HG02973 (cell line): ENCODE data around the gene PC.

ENCODE experiments used
- ATAC-seq: cut with Tn5 transposase; IDR thresholded peaks from one replicate; pipeline ENCODE4 v1.9.1; 2021; ENCODE audit warnings: moderate library complexity; ENCODE audit not compliant: unreplicated experiment

The PC gene

DNA sequence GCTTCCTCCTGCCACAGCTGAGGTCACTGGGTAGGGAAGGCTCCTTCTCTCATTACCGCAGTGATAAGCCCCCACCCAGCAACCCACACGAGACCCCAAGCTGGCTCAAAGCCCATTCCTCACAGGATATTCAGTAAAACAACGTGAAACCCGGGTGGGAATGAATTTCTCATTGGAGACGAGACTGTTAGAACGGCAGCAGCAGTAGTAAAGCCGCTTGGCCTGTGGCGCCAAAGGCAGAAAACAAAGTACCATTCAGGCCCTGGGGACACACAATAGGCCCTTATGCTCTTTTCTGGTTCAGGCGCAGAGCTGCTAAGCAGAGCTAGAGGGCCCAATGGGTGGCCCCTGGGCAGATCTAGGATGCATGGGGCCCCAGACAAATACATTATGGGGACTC lies 45.3 kb downstream of the PC start:
- ATAC-seq, result no peak

DNA sequence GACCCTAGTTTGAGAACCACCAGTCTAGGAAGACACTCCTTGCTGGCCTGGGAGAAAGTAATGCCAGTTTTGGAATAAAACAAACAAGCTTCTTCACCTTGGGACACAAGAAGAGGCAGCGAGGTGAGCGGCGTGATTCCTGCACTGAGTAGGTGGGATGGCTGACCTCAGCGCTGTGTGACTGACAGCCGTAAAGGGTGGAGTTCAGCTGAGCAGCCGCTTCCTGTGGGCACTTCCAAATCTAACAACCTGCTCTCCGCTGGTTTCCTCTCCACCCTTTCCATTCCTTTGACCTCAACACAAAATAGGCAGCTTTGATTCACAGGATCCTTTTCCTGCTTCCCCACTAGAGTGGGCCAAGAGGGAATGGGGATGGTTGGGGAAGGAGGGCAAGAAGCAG lies 45.8 kb downstream of the PC start:
- no peak for ATAC-seq

DNA sequence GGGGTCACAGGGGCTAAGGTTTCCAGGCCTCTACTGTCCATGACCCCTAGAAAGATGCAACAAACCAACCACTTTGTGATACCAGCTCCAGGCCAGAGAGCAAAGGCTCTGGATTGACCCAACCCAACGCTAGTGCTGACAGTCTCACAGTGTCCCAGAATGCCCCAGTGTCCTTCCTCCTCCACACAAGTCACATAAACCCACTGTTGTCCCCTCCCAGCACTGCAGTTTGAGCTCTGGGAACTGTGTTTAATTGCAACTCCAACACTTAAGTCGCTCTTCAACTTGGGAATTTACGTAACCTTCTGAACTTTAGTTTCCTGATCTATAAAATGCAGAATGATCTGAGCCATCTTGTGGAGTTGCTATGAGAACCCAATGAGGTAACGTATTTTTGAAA lies 47.5 kb downstream of the PC start:
- ATAC-seq, result no peak

DNA sequence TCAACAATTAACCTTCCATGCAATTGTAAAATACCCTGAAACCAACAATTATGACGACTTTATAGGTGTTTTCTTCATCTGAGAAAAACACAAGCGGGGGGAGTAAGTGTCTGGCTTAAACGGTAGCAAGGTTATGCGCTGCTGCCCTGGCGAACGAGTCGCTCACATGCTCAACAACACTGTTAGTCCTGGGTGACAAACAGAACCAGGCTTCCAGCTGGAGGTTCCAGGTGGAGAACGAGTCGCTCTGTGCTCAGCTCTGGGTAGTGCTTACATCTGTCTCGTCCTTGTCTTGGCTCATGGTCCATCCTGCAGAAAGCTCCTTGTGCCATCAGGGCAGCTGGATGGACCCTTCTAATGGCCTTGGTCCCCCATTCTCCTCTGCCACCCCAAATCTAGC lies 48.2 kb downstream of the PC start:
- no peak for ATAC-seq

DNA sequence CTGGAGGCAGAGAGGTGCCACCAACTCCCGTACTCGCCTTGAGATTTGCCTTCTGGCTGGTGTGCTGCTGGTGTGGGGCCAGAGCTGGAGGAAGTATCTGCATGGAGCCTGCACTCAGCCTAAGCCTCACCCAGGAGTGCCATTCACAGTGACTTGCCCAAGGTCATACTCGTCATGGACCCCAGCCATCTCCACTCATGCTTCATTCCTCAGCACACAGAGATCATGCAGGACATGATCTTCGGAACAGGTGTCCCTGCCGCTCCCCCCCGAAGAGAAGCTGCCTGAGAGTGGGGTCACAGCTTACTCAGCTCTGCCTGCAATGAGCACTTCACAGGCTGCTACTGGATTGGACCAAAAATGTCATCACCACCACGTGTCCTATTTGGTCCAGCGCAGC lies 49.0 kb downstream of the PC start:
- no peak for ATAC-seq

DNA sequence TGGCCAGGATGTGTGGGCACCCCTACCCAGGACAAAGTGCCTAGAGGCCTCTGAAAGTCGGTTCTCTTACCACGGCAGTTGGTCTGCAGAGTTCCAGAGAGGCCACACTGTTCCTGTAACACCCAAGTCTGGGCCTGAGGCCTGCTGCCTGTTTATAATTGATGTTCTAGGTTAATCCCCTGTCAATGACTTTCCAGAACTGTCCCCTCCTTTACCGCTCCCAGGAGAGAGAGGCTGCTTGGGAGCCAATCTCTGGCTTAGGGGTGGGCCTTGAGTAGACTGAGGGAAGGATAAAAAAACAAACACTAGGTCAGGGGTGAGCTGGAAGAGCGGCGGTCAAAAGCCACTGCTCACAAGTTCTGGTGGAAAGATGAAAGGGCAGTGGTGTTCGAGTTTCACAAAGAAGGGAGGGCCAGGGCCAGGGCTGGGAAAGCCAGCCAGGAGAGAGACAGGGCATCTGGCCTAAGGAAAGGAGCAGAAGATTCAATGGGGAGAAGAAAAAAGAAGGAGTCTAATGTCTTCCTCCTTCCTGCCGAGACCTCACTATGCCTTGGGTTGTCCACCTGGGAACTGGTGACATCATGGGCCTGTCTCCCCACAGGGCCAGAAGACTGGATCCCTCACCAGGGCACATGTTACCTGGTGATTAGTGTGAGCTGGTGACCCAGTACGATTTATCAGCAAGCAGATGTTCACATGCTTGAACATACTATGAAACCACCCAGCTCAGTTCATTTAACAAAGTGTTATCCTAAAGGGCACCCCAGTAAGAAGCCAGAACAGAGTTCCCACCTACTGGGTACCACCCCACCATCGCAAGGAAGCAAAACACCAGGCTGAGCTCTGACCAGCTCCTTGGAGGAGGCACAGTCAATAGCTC lies 50.2 kb downstream of the PC start:
- no peak for ATAC-seq

DNA sequence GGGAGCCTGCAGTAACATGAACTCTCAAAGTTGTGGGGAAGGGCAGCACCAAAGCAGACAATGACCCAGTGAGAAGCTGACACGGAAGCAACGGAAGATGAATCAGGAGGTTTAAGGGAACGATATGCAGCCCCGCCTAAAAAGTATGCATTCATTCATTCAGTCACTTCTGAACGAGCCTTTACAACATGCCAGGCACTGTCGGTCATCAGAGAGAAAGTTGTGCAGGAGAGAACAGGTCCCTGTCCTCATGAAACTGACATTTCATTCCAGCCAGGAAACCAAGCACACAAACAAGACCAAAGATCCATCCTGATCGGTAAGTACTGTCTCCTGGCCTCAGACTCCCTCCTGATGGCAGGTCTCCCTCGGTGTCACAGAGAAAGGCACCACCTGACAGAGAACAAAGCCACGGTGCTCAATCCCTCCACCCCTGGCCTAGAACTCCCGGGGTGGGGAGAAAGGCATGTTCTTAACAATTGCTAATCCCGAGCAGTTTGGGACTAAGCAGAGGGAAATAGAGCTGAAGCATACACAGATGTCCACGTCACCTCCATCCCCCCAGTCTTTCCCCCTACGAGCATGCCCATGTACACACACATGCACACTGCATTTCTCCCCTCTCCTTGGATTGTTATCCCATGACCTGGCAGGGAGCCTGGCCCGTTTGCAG lies 52.0 kb downstream of the PC start:
- ATAC-seq, result no peak

DNA sequence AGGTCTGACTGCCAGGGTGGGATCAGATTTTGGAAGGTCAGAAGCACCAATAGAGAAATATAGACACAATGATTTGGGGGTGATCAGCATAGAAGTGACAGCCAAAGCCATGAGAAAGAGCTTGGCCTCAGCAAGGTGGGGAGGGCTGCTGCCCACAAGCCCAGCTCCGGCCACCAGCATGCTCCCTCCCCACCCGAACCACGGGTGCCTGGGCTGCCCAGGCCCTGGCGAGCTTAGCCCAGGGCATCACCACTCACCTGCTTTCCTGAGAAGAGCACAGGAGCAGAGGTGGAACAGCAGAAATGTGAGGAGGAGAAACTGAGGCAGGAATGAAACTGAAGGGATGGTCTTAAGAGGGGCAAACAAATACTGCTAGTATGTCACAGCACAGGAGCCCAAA lies 52.6 kb downstream of the PC start:
- no peak for ATAC-seq

DNA sequence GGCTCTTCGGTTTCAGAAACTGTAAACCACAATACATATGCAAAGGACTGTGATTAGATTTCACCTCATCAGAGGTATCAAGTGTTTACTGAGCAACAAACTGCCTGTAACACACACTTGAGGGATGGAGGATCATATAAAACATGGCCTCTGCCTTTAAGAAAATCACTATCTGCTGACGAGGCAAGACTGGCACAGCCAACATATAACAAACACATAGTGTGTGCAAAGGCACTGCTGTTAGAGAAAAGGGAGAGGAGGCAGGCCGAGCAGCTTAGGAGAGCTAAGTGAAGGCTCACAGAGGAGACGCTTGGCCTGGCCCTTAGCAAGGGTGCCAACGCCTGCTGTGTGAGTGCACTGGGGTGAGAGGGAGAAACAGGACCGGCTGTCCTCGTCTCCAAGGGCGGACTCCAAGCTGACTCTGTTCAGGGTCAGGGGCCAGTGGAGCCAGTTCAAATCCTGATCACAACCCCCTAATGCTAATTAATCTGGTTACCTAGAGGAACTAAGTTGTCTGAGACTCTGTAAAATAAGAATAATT lies 53.1 kb downstream of the PC start:
- ATAC-seq, result no peak

DNA sequence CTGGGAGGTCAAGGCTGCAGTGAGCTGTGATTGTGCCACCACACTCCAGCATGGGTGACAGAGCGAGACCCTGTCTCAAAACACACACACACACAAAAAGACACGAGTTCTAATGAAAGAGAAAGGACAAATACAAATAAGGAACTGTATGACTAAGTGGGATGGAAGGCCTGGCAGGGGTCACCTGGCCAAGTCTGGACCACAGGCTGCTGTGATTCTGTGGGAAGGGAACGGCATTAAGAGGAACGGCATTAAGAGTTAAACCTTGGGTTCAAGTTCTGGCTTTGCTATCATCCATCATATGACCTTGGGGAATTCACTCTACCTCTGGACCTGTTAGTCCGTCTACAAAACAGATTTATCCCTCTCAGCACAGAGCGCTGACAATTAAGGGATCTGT lies 53.6 kb downstream of the PC start:
- ATAC-seq, result no peak

DNA sequence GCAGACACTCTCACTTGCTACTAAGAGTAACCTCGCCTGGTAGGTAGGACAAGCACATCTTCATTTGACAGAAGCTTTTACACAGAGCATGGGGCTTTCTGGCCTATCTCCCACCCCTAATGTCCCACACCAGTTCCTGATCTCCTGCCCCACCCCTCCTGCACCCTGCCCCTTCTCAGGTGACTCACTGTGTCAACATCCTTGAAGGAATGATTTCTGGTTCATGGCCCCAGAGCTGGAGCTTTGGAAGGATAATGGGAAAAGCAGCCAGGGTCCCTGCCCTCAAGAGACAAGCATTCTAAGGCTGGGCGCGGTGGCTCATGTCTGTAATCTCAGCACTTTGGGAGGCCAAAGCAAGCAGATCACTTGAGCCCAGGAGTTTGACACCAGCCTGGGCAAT lies 54.1 kb downstream of the PC start:
- no peak for ATAC-seq

DNA sequence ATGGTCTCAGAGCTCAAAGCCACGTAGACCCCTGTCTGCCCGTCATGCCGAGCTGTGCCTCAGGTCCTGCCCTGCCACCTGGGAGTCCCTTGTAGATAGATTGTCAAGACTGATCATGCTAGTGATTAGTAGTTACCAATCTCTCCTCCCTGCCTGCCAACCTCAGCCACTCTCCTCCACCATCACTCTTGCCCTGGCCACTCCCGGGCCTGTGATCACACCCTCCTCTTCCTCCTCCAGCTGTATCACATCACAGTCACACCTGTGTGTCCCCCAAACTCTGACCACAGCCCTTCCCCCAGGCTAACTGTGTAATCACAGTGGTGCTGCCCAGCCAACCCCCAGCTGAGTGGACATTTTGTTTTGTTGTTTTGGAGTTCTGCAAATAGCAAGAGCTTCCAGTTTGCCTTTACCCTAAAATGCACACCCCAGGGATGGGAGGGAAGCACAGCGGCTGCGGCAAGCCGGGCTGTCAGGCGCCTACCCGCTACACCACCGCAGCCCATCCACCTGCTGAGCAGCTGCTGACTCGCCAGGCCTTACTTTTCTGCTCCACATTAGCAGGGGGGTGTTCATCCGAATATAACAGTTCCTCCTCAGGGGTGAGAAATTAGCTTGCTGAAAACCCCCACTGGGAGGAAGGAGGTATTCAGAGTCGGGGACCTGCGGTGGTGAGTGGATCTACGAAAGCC lies 55.6 kb downstream of the PC start:
- no peak for ATAC-seq

DNA sequence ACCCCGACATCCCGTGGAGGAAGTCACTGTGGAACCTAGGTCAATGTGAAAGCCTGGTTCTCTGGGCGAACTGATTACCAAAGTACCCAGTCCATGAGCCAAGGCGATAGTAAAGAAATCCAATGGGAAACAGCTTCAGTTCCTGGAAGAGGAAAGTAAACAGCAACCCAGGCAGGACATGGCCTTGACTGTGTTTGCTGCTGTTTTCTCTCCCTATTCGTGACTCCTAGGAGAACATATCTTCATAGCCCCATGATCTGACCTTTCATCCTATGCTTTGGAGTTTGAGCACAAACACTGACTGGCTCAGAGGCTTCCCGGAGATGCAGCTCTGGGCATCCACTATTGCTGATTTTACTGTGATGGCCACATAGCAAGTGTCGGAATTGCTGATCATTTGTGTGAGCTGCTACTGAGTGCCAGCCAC lies 56.2 kb downstream of the PC start:
- no peak for ATAC-seq

DNA sequence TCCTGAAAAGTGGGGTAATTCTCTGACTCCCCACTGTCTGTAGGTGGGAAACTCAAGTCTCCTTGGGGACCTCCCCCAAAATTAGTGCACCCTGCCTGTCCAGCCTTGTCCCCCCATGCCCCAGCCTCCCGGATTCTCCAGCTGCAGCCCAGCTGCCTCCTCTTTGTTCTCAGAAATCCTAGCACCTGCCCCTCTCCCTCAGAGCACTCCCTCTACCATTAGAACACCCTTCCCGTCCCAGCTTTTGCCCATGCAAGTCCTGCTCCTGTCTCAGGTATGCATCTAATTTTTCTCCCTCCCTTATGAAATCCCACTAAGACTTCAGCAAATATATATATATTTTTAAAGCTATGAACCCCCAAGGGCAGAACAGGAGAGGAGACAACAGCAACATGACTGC lies 64.0 kb downstream of the PC start:
- ATAC-seq, result no peak

DNA sequence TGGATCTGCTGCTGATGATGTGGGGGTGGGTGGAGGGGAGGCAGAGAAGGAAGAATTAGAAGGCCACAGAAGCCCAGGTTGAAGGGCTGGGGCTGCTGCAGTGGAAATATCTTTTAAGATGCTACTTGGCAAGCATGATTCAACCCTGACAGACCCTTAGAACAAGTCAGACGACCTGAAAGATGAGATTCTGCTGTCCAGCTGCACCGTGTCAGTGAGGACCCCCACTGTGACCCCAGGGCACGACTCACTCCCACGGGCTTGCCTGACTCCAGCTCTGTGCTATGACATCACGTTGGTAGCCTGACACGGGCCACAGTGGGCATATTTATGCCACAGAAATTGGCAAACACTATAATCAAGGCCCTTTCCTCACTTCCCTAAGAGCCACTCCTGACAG lies 65.3 kb downstream of the PC start:
- no peak for ATAC-seq

DNA sequence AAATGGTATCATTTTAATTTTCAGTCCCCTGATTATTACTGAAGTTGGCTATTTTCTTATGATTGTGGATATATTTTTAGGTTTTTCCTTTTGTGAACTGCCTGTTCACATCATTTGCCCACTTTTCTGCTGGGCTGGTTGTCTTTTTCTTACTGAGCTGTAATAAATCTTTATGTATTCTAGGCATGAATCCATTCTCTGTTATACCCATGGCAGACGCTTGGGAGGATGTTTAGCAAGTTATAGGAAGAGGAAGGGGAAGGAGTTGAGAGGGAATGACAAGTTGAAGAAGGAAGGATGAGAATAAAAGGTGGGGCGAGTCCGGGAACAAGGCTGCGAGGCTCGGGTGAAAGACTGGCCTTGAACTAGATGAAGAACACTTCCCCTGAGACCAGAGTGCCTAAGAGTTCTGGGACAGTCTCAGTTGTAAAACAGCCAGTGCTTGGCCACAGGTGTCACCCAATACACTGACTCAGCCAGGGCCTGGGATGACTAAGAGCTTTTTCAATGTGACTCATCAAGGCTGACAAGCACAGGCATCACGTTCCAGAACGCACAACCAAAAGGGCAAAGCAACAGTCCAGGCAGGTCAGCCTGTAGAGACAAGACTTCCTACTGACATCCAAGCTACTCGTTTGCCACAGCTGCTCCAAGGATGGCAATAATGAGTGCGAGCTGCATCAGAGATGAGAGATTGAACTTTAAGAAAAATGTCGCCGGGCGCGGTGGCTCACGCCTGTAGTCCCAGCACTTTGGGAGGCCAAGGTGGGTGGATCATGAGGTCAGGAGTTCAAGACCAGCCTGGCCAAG lies 66.1 kb downstream of the PC start:
- ATAC-seq, result peak; percentile 87

DNA sequence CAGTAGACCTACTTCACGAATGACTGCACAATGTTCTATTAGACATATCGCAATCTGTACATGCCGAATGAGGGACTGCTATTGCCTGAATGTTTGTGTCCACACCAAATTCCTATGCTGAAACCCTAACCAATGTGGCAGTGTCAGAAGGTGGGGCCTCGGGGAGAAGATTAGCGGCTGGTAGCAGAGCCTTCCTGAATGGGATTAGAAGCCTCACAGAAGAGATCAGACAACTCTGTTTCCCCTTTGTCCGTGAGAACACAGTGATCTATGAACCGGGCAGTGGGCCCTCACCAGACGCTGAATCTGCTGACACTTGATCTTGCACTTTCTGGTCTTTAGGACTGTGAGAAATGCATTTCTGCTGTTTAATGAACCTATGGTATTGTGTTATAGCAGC lies 68.2 kb downstream of the PC start:
- ATAC-seq, result no peak

DNA sequence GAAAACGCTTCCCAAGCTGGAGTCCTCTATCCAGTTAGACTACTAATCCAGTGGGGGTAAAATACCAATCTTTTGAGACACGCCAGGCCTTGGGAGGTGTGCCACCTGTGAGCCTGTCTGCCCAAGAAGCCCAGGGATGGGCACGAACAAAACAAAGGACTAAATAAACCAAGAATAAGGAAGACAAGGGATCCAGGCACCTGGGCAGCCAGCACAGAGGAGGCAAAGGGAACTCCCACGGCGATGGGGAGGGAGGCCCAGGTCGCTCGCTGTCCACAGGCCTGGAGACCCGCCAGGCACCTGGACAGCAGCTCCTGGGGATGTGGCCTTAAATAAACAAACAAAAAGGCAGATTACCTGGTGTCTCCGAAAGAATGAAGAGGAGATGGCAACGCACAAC lies 69.9 kb downstream of the PC start:
- ATAC-seq, result no peak

DNA sequence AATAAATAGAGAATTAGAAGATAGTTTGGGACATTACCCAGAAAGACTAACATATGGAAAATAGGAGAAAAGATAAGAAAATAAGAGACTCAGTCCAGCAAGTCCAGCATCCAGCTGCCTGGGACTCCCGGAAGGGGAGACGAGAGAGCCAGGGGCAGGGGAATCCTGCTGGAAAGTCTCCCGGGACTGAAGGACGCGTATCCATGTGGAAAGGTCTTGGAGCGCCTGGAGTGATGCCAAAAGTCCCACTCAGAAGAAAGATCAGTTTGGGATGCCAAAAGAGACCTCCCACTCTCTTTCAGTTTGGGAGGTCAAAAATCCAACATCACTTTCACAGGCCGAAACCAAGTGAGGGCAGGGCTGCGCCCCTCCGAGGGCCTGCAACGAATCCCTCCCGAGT lies 70.7 kb downstream of the PC start:
- ATAC-seq, result no peak

DNA sequence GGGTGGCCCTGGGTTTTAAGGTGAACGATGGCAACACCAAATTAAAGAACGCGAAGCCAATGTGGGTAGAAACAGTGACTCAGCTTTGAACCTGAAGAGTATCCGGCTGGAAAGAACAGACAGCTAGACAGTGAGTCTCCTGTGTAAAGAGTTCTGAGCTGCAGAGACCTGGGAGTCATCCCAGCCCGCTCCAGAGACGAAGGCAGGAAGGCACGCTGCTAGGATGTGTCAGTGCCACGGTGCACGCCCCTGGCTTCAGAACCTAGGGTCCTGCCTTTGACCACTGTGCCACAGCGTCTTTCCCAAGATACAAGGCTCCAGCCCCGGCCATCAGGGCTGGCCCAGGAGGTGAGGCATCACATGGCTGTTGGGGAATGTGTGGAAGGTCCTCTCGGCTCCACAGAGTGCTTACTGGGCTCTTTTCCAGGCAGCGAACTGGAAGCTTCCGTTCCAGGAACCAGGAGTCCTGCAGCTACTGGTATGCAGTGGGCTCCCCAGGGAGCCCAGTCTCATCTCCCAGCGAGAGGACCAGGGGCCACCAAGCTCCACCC lies 71.4 kb downstream of the PC start:
- ATAC-seq, result no peak
